HG03378 (cell line): ENCODE data around the gene CACNA1I.

Source experiments
- ATAC-seq: cut with Tn5 transposase; IDR thresholded peaks from one replicate; pipeline ENCODE4 v1.9.1; 2021; ENCODE audit warnings: mild to moderate bottlenecking, moderate library complexity; ENCODE audit not compliant: unreplicated experiment

Gene CACNA1I

GRCh38 chr22:39535357-39535725 is 35.2 kb upstream of the CACNA1I start:
- ATAC-seq: no peak

- no peak for ATAC-seq
Observed at GRCh38 chr22:39535831-39536449, 34.6 kb upstream of the CACNA1I start.

DNA sequence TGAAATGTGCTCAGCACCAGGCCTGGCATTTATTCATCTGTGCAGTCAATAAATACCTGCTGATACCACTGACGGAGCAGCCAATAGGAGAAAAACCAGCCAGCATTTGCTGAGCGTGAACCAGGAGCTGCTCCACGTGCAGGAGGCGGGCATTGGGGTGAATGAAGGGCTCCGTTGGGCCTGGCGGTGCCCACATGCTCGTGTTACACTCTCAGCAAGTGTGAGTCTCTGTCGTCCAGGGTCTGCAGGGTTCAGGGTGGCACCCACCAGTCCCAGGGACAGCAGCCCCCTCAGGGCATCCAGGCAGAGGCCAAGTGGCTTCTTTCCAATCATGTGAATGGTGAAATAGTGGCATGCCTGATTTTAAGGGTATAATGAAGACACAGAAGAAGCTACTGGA is 33.8 kb upstream of the CACNA1I start:
- ATAC-seq: no peak

- no peak for ATAC-seq
Observed at GRCh38 chr22:39537975-39538374, 32.6 kb upstream of the CACNA1I start.

DNA sequence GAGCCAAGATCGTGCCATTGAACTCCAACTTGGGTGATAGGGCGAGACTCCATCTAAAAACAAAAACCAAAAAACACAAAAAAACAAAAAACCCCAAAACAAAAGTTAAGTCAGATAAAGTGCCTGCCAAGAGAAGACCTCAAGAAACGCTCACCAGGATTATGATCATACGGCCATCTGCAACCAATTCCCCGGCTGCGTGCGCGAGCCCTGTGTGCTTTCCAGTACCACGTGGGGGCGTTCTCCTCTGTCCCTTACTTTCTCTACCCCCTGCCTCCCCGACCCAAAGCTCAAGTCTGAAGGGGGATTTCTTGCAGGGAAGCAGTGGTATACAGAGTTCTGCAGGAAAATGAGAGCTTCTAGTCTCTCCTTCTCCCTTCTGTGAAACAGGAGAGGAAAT is 27.5 kb upstream of the CACNA1I start:
- no peak for ATAC-seq

- ATAC-seq: no peak
Observed at GRCh38 chr22:39545386-39546365, 24.9 kb upstream of the CACNA1I start.

DNA sequence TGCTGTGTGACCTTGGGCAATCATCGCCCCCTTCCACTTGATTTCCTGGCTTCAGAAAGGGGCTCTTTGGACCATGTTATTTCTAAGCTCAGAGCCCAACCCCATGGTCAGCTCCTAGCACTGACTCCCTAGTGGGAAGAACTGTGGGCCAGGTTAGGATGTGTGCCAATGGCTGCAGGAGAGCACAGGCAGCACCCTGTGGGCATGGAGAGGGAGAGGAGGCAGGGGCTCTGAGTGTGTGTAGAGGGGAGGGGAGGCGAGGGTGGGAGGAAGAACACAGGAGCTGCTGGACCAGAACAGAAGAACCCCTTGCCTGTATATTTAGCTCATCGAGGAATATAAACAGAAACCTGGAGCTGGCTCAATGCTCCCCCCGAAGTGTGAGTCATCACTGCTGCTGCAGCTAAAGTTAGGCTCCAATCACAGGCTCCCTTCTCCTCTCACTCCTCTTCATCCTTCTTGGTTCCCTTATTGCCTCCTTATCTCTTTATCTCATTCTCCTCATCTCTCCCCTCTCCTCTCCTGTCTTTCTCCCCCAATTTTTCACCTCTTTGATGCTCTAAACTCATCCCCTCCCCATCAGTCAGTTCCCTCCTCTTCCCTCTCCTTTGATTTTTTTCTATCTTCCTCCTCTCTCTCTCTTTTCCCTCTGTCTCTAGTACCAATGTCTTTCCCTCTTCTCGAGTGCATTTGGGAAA is 23.5 kb upstream of the CACNA1I start:
- no peak for ATAC-seq

GRCh38 chr22:39547587-39547947 is 23.0 kb upstream of the CACNA1I start:
- no peak for ATAC-seq

GRCh38 chr22:39553429-39553828 is 17.1 kb upstream of the CACNA1I start:
- ATAC-seq: no peak

DNA sequence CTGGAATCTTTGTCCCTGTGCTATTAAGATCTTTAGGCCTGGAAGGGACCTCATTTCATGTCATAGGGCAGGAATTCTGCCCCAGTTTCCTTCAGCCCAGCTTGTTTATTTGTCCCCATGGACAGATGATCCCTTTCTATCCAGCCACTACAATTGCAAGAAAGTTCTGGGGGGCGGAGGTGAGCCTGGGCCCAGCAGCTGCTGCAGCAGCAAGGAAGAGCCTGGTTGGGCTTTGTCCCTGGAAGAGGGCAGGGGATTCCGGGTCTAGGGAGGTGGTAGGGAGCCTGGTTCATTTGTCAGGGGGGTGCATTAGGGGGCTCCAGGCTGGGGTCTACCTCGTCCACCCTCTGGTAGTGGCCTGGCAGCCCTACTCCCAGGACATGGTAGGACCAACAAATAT is 16.4 kb upstream of the CACNA1I start:
- ATAC-seq: no peak

- ATAC-seq: no peak
Observed at GRCh38 chr22:39556970-39557841, 13.3 kb upstream of the CACNA1I start.

DNA sequence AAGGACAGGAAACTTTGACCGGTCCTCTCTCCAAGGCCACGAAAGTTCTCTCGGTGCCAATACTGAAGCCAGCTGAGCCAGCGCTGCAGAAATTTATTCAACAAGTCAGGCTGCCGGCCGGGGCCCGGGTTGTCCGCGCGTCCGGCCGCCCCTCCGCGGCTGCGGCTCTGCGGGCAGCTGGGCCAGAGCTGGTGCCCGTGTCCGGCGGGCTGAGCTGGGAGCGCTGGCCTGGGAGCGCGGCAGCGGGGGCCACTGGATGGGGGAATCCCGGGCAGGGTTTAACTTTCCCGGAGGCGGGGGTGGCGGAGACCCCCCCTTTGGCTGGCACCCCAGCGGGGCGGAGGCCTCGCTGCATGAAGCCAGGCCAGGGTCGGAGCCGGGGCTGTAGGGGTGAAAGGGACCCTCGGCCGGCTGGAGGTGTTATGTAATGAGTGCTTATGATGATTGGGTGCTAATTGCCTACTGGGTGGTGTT is 12.3 kb upstream of the CACNA1I start:
- ATAC-seq: no peak

DNA sequence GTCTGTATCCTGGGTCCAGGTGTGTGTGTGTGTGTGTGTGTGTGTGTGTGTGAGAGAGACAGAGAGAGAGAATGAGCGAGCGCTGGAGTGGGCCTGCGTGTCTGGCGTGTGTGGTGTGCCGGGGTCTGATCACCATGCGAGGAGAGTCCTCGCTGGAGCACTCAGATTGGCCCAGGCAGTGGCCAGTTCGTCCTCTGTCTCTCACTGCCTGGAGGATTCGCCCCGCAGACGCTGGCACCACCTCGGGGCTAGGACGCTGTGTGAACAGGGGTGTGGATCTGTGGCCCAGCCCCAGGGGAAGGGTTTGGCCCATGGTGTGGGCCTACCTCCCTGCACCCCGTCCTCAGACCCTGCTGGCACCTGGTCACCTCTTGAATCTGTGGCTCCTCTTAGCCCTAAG is 11.6 kb upstream of the CACNA1I start:
- ATAC-seq: no peak

DNA sequence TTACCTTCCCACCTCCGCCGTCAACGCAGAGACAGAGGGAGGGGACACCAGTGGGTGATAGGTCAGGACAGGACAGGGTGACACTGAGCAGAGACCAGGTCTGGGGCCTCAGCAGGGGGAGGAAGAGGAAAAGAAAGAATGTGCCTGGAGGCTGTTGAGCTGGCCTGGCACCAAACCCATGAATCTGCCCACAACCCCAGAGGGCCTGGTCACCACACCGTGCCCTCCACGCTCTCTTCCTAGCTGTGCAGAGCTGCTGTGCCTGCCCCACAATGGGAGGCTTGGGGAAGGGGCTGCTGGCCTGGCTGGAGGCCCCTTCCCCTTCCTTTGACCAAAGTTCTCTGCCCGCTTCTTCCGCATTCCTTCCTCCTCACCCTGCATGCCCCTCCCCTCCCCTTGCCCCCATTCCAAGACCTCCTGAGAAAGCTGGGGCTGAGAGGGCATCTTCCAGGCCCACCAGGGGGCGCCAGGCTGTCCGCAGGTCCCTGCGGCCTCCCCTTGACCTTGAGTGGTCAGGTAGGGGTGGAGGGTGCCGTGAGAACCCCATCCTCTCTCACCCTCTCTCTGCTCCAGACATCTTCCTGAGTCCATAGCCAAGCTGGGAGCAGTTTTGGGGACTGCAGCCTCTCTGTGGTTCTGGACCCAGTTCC is 11.0 kb upstream of the CACNA1I start:
- ATAC-seq: no peak

DNA sequence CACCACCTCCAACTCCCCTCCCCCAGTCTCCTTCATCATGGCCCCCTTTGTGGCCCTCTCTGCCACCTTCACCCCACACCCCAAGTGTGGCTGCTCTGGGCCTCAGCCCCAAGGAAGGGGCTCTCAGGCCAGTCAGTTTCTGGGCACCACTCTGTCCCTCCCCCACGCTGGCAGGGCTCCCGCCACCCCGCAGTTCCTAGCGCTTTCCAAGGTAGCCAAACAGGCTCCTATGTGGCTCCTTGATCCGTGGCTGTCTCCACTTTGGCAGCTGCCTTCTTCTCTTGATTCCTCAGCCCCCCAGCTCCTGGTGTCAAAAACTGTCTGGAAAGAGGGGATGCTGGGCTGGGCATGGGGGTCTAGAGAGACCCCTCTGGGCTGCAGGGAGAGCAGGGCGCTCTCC is 10.4 kb upstream of the CACNA1I start:
- no peak for ATAC-seq

- ATAC-seq: no peak
Observed at GRCh38 chr22:39562839-39563489, 7.6 kb upstream of the CACNA1I start.

- ATAC-seq: no peak
Observed at GRCh38 chr22:39563571-39564428, 6.8 kb upstream of the CACNA1I start.

DNA sequence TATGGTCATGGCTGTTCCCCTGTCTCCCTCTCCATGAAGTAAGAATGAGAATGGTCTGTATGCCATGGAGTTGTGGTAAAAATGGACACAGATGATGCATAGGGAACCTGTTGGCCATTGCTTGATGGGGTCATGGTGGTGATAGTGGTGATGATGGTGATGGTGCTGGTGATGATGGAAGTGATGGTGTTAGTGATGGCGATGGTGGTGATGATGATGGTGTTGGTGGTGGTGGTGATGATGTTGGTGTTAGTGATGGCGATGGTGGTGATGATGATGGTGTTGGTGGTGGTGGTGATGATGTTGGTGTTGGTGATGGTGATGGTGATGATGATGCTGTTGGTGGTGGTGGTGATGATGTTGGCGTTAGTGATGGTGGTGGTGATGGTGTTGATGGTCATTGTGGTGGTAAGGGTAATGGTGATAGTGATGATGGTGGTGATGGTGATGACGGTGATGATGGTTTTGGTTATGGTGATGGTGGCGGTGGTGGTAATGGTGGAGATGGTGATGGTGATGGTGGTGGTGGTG is 5.1 kb upstream of the CACNA1I start:
- ATAC-seq: no peak
